DOHH2 (cell line): ENCODE data around the gene LGALS12.

Experiments used
- CTCF ChIP-seq: fragments of 200-600 bp; sonication (generic); IDR thresholded peaks from one replicate; pipeline ENCODE4 v1.5.1; 2014; ENCODE audit warnings: antibody characterized with exemption, mild to moderate bottlenecking, low read depth, low read length; ENCODE audit not compliant: poor library complexity, severe bottlenecking
- EZH2phosphoT487 ChIP-seq: fragments of 200-600 bp; sonication (generic); IDR thresholded peaks from 2 replicates; pipeline ENCODE4 v1.6.1; 2017; ENCODE audit warnings: borderline replicate concordance, mild to moderate bottlenecking, antibody characterized with exemption, low read length, moderate library complexity, mixed read lengths

GRCh38 chr11:63551091-63551888 lies 45.4 kb downstream of the LGALS12 start:
- TF ChIP-seq CTCF (no peak), EZH2phosphoT487 (no peak)
